IMR-90 (cell line): ENCODE results near the gene USP31. TPM values are rescaled to one million over a fixed set of nuclear protein-coding genes. Genes with fewer than 3 reads are reported as not detected.

Source experiments
- ATAC-seq: fragments of 200-7000 bp; cut with Tn5 transposase; 2 replicates; pipeline ENCODE4 v1.9.1; 2020; ENCODE audit warnings: low read depth, mild to moderate bottlenecking, moderate library complexity
- BruUV-seq: library from RNA; stranded (reverse); fragments of 400-500 nt; replicated peaks from 2 replicates; lab custom pipeline; 2021; lab: Mats Ljungman, UMichigan
- CTCF ChIA-PET: fragments of 300-600 bp; formaldehyde crosslinking; extraction: SDS; loops from one replicate; lab custom pipeline; 2021; ENCODE audit warnings: antibody characterized with exemption; lab: Yijun Ruan, JAX
- POLR2A ChIA-PET: fragments of 300-600 bp; sonication (Branson Sonifier 250); formaldehyde crosslinking; loops from one replicate; lab custom pipeline; 2022; ENCODE audit warnings: antibody characterized with exemption; ENCODE audit not compliant: unreplicated experiment; lab: Charles Lee
- DNase-seq: peaks from one replicate; pipeline ENCODE4 v3.0.0; 2013
- H2AFZ ChIP-seq: replicated peaks from 2 replicates; pipeline ENCODE3; 2013; ENCODE audit warnings: low read length, mild to moderate bottlenecking; ENCODE audit not compliant: poor library complexity
- H2AK5ac ChIP-seq: 2 replicates; pipeline ENCODE4 v1.6.1; 2013; ENCODE audit warnings: low read depth, low read length, inconsistent platforms
- H2AK9ac ChIP-seq: replicated peaks from 2 replicates; pipeline ENCODE3; 2013; ENCODE audit warnings: mild to moderate bottlenecking, low read depth, low read length, moderate library complexity; ENCODE audit not compliant: poor library complexity
- H2BK120ac ChIP-seq: 2 replicates; pipeline ENCODE4 v1.6.1; 2013; ENCODE audit warnings: low read depth, low read length, inconsistent platforms
- H2BK15ac ChIP-seq: 3 replicates; pipeline ENCODE4 v1.6.1; 2013; ENCODE audit warnings: low read depth, low read length, inconsistent platforms
- H2BK20ac ChIP-seq: 2 replicates; pipeline ENCODE4 v1.6.1; 2013; ENCODE audit warnings: low read depth, mild to moderate bottlenecking, inconsistent platforms, low read length, moderate library complexity
- H2BK5ac ChIP-seq: 2 replicates; pipeline ENCODE4 v1.6.1; 2013; ENCODE audit warnings: mild to moderate bottlenecking, low read depth, low read length, inconsistent platforms; ENCODE audit not compliant: poor library complexity, severe bottlenecking
- H3K14ac ChIP-seq: replicated peaks from 2 replicates; pipeline ENCODE4 v1.6.1; 2013; ENCODE audit warnings: low read depth, low read length, inconsistent platforms
- H3K18ac ChIP-seq: 2 replicates; pipeline ENCODE4 v1.6.1; 2013; ENCODE audit warnings: low read depth, low read length, control low read depth
- H3K23ac ChIP-seq: 2 replicates; pipeline ENCODE4 v1.6.1; 2013; ENCODE audit warnings: low read depth, low read length, inconsistent platforms
- H3K27ac ChIP-seq: 2 replicates; pipeline ENCODE4 v1.5.1; 2013; ENCODE audit warnings: mild to moderate bottlenecking, control low read depth, low read length; ENCODE audit not compliant: insufficient read depth
- H3K27me3 ChIP-seq: 2 replicates; pipeline ENCODE4 v1.6.1; 2013; ENCODE audit warnings: low read length; ENCODE audit not compliant: control insufficient read depth, insufficient read depth
- H3K36me3 ChIP-seq: 2 replicates; pipeline ENCODE4 v1.6.1; 2013; ENCODE audit warnings: low read length, mixed read lengths; ENCODE audit not compliant: control insufficient read depth, insufficient read depth
- H3K4ac ChIP-seq: 2 replicates; pipeline ENCODE4 v1.6.1; 2013; ENCODE audit warnings: low read depth, low read length, inconsistent platforms
- H3K4me1 ChIP-seq: 2 replicates; pipeline ENCODE4 v1.6.1; 2013; ENCODE audit warnings: low read length, mixed read lengths; ENCODE audit not compliant: control insufficient read depth, insufficient read depth
- H3K4me2 ChIP-seq: 2 replicates; pipeline ENCODE4 v1.6.1; 2013; ENCODE audit warnings: low read depth, mild to moderate bottlenecking, control low read depth, low read length, moderate library complexity
- H3K4me3 ChIP-seq: 2 replicates; pipeline ENCODE4 v1.5.1; 2013; ENCODE audit warnings: low read depth, mild to moderate bottlenecking, control low read depth, low read length, moderate library complexity; ENCODE audit not compliant: insufficient read depth
- H3K56ac ChIP-seq: 2 replicates; pipeline ENCODE4 v1.6.1; 2013; ENCODE audit warnings: low read length, inconsistent platforms; ENCODE audit not compliant: insufficient read depth; ENCODE audit errors: extremely low read depth
- H3K79me1 ChIP-seq, 2 experiments: 2 replicates each; pipeline ENCODE4 v1.6.1; 2013; ENCODE audit warnings: low read length in 2 of 2, inconsistent platforms in 1 of 2, low read depth in 1 of 2
- H3K9ac ChIP-seq: 2 replicates; pipeline ENCODE4 v1.6.1; 2013; ENCODE audit warnings: low read depth, low read length, control low read depth
- H3K9me1 ChIP-seq: 2 replicates; pipeline ENCODE4 v1.6.1; 2013; ENCODE audit warnings: low read length, inconsistent platforms; ENCODE audit not compliant: insufficient read depth
- H3K9me3 ChIP-seq: 2 replicates; pipeline ENCODE4 v1.6.1; 2013; ENCODE audit warnings: low read length; ENCODE audit not compliant: control insufficient read depth, insufficient read depth
- H4K20me1 ChIP-seq: 2 replicates; pipeline ENCODE4 v1.6.1; 2013; ENCODE audit warnings: low read length, inconsistent platforms; ENCODE audit not compliant: insufficient read depth
- H4K5ac ChIP-seq: 2 replicates; pipeline ENCODE4 v1.6.1; 2013; ENCODE audit warnings: mild to moderate bottlenecking, low read depth, low read length, control low read depth
- H4K8ac ChIP-seq, 2 experiments: 2 replicates each; pipeline ENCODE4 v1.6.1; 2013; ENCODE audit warnings: low read depth in 2 of 2, low read length in 2 of 2, control low read depth in 1 of 2, inconsistent platforms in 1 of 2
- H4K91ac ChIP-seq: 2 replicates; pipeline ENCODE4 v1.6.1; 2013; ENCODE audit warnings: low read depth, low read length, inconsistent platforms; ENCODE audit not compliant: insufficient read depth
- BHLHE40 ChIP-seq: fragments of 150-350 bp; IDR thresholded peaks from 2 replicates; pipeline ENCODE4 v1.6.1; 2016; ENCODE audit warnings: mild to moderate bottlenecking, low read depth, low read length
- CEBPB ChIP-seq: IDR thresholded peaks from 2 replicates; pipeline ENCODE4 v1.6.1; 2012; ENCODE audit warnings: low read depth, low read length, improper control_type of control experiment
- CHD1 ChIP-seq: IDR thresholded peaks from 2 replicates; pipeline ENCODE4 v1.6.1; 2012; ENCODE audit warnings: low read depth, low read length, improper control_type of control experiment
- ELK1 ChIP-seq: fragments of 150-350 bp; IDR thresholded peaks from 2 replicates; pipeline ENCODE4 v1.6.1; 2016; ENCODE audit warnings: low read depth, mild to moderate bottlenecking, low read length, moderate library complexity, borderline replicate concordance
- FOS ChIP-seq: fragments of 150-350 bp; IDR thresholded peaks from 2 replicates; pipeline ENCODE4 v1.6.1; 2016; ENCODE audit warnings: low read depth, low read length
- MXI1 ChIP-seq: IDR thresholded peaks from 2 replicates; pipeline ENCODE4 v1.6.1; 2012; ENCODE audit warnings: low read depth, mild to moderate bottlenecking, low read length, moderate library complexity, borderline replicate concordance
- SMC3 ChIP-seq: fragments of 150-350 bp; IDR thresholded peaks from 2 replicates; pipeline ENCODE4 v1.6.1; 2016; ENCODE audit warnings: low read depth, mild to moderate bottlenecking, antibody characterized with exemption, low read length, moderate library complexity
- WGBS, 2 experiments: methylation state at CpG; one replicate each; pipeline versions ENCODE4 v1.1.5 to v1.1.7; 2013; ENCODE audit warnings: missing lambda C conversion rate in 2 of 2; ENCODE audit not compliant: insufficient read length in 1 of 2; ENCODE audit errors: extremely low coverage in 2 of 2; 5-methylcytosine and 5-hydroxymethylcytosine counted together
- dilution Hi-C: fragments of 300-500 bp; cut with HindIII; formaldehyde crosslinking; loops from one replicate; pipeline ENCODE4 v1.14.3; 2018; ENCODE audit warnings: low sequenced_read_pairs; ENCODE audit not compliant: unreplicated experiment
- in situ Hi-C: fragments of 300-500 bp; cut with MboI; formaldehyde crosslinking; loops from 3 replicates; pipeline ENCODE4 v1.14.3; 2019; ENCODE audit warnings: low sequenced_read_pairs, inconsistent platforms, mixed read lengths
- intact Hi-C: fragments of 100-400 bp; cut with micrococcal nuclease; formaldehyde crosslinking; loops from 2 replicates; pipeline ENCODE4 v1.10.0; 2022
- polyA plus RNA-seq, 3 experiments: library from polyadenylated mRNA; depleted of rRNA; stranded (reverse); fragments of >200 nt; gene quantifications; 2 replicates each; pipeline ENCODE4 v1.2.3, GENCODE V29; 2012; ENCODE audit warnings: low replicate concordance in 1 of 3
- total RNA-seq: library from RNA; depleted of rRNA; stranded (reverse); fragments of >200 nt; gene quantifications from 2 replicates; pipeline ENCODE4 v1.2.3, GENCODE V29; 2012

Gene USP31
- total and polyA plus RNA-seq, 2 of the 4 experiments (the other 2 are of a cell fraction), result 2.9 to 3.4 TPM

- Histone ChIP-seq H3K27ac (no peak overlapping the region), H3K27me3 (no peaks in the 10 kb centered on the region), H3K4ac (no peak overlapping the region; the same call in 1 of the 2 replicates), H3K79me1 (peaks cover 18 to 30% of the 10 kb centered on the region in 2 experiments; a peak in 3 of 4 replicates), H3K4me2 (no peak overlapping the region), H2AFZ (no peak overlapping the region), H3K36me3 (no peaks in the 10 kb centered on the region), H2BK15ac (no peak overlapping the region), H3K23ac (no peak overlapping the region), H3K4me3 (no peak overlapping the region), H4K5ac (no peak overlapping the region; the same call in 1 of the 2 replicates), H2BK5ac (no peak overlapping the region), H2BK120ac (no peak overlapping the region), H2AK9ac (no peak overlapping the region), H3K4me1 (peaks cover 3% of the 10 kb centered on the region; the same call in 1 of the 2 replicates), H3K18ac (no peak overlapping the region), H3K14ac (no peak overlapping the region), H2AK5ac (no peak overlapping the region), H3K9me1 (peaks cover 10% of the 10 kb centered on the region; the same call in 1 of the 2 replicates), H2BK20ac (no peak overlapping the region), H3K56ac (no peak overlapping the region), H3K9me3 (no peaks in the 10 kb centered on the region), H4K91ac (no peak overlapping the region), H4K20me1 (peaks cover 29% of the 10 kb centered on the region), H3K9ac (no peak overlapping the region), H4K8ac (no peak overlapping the region)
- TF ChIP-seq BHLHE40 (no peak), CHD1 (no peak), FOS (no peak), CEBPB (no peak), MXI1 (no peak), SMC3 (no peak), ELK1 (no peak)
- POLR2A ChIA-PET, result no interaction called here
- intact Hi-C loops, result no loop called here
- dilution Hi-C loops, result no loop called here
- no CpG with 5 or more reads among the region's 4 CpGs for WGBS, 2 experiments
- in situ Hi-C loops, result no loop called here
- CTCF ChIA-PET, result interaction anchor here (1.0 kb wide), 1 partner anchor 10 kb away, joined by 3 read pairs; no protein-coding TSS in a partner anchor
- BruUV-seq, result no TSS peak
- DNase-seq (no peak), ATAC-seq (no peak)
Measured at GRCh38 chr16:23120562-23120961, 28.7 kb downstream of the USP31 start.
